ENCODE data around the gene CPNE6.
"Not testable (repeated sequence)": the region's sequence is repeated elsewhere in the genome, so short reads cannot be mapped to it uniquely, and the experiment has no call there.

Gene CPNE6

DNA sequence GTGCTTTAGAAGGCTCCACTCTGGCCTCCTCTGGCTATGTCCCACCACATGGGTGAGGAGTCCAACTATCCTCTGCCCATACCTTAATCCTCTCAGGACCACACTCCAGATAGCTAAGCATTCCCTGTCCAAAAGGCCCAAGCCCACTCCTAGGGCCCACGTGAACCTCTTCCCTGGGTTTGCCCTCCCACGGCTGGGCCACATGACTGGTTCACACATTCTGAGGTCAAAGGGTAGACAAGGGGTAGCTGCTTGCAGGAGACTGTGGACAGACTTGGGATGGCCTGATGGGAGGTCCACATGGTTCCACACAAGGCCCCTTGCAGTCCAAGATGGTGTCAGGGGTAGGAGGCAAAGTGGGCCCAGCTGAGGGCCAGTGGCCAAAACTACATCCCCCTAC, 16.7 kb downstream of the CPNE6 start:
- no peak for DNase-seq

GRCh38 chr14:24089890-24090289, 18.5 kb downstream of the CPNE6 start:
- DNase-seq, result no peak

DNA sequence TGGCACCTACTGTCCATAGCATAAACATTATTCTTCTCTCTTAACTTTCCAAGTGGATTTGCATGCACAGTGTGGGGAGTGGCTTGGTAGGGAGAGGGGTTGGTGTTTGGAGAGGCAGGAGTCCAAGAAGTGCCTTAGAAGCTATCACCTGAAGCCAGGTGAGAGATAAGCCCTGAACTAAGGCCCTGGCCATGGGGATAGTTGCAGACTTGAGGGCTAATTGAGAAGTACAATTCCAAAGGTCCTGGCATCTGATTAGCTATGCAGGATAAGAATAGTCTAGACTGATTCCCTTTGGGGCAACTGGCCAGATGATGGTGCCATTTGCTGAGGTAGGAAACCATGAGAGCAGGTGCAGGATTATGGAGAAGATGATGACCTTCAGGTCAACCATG, 20.7 kb downstream of the CPNE6 start:
- DNase-seq, result no peak

DNA sequence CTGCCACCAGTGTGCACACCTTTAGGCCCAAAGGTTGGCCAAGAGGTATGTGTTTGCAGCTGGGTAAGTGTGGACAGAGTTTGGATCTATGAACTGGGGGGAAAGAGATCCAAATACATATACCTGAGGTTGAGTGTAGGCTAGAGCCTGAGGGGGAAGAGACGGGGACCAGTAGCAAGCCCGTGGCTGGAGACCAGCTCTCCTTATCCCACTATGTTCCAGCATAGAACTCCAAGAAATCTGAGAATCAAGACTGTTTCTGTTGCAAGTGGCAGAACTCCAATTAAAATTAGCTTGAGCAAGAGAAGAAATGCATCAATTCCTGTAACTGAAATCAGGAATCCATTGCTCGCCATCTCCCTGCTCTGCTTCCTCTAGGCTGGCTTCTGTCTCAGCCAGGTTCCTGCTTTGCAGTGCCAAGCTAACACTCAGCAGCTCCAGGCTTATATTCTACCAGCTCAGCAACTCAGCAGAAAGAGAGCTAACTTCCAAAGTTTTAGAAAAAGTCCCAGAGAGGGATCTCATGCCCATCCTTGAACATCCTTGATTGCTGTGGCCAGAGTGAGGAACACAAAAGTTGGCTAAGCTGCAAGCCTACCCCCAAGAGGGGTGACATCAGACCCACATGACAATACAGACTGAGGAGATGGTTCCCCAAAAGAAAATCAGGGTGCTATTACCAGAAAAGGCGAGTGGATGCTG, 21.3 kb downstream of the CPNE6 start:
- DNase-seq, result no peak

GRCh38 chr14:24093207-24093900, 22.0 kb downstream of the CPNE6 start:
- no peak for DNase-seq

DNA sequence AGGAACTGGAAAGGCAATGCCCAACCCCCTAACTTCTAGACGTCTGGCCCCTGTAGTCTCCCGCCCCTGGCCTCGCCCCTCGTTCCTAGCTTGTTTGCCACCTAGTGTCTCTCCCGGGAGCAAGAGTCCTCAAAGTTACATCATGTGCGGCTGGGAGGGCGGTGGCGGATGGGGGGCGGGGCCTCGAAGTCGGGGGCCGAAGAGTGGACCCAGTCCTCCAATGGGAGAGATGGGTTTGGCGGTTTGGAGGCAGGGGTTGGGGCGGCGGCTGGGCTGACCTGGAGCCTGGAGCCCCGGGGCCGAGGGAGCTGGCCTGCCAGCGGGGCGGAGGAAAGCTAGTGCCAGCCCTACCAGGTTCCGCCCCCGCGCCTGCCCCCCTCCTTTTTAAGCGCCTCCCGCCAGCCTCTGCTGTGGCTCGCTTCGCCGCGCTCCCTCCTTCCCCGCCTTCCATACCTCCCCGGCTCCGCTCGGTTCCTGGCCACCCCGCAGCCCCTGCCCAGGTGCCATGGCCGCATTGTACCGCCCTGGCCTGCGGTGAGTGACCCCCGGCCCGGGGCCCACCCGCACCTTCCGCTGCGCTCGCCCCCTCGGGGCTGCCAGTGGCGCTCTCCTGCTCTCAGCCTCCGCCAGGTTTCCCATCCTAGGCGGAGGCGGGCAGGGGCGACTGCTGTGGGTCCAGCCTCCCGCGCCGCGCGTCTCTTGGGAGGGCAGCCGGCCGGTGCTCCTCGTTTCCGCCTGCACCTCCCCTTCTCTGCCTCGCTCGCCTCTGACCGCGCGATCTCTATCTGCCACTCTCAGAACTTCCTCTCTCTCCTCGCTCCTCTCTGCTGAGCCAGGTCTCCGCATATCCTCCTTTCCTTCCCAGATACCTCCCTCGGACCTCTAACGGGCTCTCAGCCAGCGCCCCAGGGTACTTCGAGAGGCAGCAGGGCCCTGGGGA, 22.8 kb downstream of the CPNE6 start, which contains the start of gene PCK2:
Gene PCK2 (plus strand): TSS at position 411 of the 940 bp plus-strand sequence. CDS start 95 bp downstream, at position 506.
- peak; percentile 82 to 90 for DNase-seq

DNA sequence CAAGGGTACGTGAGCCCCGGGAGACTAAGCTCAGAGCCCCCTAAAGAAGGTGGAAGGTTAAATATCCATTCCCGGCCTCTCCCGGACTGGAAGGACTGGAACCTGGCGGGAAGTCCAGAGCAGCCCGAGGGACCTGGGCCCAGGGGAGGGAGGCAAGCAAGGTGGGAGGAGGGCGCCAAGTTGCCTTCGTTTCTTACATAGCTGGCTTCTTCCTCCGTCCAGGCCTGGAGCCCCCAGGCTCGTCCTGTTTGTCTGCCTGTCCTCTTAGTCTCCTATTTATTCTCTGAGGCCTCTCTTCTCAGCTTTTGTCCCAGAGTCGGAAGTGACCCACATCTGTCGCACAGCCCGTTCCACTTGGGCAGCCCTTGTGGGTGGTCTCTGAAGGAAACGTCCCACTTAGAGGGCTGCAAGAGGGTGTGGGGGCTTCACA, 23.5 kb downstream of the CPNE6 start:
- no peak for DNase-seq

GRCh38 chr14:24095271-24096068, 24.1 kb downstream of the CPNE6 start:
- DNase-seq, result peak; percentile 49 to 59

GRCh38 chr14:24096545-24097181, 25.3 kb downstream of the CPNE6 start:
- no peak for DNase-seq

DNA sequence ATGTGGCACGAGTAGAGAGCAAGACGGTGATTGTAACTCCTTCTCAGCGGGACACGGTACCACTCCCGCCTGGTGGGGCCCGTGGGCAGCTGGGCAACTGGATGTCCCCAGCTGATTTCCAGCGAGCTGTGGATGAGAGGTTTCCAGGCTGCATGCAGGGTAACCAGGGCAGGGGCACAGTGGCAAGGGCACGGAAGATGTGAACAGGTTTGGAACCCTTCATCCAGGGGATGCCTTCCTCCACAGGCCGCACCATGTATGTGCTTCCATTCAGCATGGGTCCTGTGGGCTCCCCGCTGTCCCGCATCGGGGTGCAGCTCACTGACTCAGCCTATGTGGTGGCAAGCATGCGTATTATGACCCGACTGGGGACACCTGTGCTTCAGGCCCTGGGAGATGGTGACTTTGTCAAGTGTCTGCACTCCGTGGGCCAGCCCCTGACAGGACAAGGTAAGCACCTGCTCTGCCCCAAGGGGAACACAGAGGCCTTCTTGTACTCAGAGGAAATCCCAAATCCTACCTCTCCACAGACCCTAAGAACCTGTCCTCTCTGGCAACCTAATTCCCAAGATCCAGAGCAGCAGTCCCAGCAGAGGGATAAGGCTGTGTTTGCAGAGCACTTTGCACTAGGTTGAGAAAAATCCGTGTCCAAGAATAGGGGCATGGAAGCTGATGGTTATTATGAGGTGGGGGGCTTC, 27.0 kb downstream of the CPNE6 start:
- no peak for DNase-seq

DNA sequence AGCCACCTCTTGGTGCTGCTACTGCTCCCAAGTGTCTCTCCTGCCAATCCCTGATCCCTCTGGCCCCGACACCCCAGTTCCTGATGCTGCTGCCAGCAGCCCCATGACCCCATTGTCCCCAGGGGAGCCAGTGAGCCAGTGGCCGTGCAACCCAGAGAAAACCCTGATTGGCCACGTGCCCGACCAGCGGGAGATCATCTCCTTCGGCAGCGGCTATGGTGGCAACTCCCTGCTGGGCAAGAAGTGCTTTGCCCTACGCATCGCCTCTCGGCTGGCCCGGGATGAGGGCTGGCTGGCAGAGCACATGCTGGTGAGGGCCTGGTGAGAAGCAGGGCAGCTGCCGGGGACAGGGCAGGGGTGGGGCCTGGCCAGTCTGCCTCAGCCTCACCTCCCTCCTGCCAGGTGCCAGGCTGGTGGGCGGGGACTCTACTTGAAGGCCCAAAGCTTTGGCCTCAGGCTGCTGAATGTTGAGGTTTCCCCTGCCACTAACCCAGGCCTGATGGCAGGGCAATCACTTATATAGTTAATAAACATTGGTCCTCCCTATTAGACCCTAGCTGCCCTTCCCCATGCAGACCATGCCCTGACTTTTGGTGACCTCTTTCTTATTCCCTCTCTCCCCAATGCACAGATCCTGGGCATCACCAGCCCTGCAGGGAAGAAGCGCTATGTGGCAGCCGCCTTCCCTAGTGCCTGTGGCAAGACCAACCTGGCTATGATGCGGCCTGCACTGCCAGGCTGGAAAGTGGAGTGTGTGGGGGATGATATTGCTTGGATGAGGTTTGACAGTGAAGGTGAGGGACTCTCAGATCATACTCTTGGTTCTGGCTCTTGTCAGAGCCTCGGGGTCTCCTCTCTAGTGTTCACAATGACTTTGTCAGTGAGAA, 27.8 kb downstream of the CPNE6 start:
- no peak for DNase-seq

DNA sequence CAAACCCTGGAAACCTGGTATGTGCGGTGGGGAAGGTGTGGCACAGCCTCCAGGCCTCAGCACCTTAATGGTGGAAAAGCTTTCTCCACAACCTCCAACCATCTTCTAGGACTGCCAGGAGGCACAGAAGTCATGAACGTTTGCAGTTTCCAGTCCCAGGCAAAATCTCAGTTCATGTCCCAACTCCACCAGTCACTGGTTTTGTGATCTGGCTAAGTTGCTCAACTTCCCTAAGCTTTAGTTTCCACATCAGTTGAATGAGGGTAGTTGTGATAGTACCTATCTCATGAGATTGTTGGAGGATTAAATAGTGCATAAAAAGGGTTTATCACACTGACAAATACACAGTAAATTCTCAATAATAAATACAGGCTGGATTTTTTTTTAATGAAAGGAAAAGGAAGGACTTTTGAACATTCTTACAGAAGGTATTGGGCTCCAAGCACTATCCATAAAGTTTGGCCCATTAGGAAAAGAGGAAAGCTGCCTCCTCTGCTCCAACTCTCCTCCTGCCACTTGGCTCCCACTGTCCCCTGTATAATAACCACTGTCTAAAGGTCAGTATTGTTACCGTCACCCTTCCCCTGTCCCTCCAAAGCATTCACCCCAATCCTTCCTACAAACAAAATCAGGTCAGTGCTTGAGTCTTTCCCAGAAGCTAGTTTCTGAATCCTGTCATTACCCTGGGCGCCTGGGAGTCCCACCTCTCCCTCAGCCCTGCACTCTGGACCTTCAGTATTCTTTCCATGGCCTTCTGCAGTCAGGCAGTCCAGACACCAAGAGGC, 29.0 kb downstream of the CPNE6 start:
- no peak for DNase-seq

DNA sequence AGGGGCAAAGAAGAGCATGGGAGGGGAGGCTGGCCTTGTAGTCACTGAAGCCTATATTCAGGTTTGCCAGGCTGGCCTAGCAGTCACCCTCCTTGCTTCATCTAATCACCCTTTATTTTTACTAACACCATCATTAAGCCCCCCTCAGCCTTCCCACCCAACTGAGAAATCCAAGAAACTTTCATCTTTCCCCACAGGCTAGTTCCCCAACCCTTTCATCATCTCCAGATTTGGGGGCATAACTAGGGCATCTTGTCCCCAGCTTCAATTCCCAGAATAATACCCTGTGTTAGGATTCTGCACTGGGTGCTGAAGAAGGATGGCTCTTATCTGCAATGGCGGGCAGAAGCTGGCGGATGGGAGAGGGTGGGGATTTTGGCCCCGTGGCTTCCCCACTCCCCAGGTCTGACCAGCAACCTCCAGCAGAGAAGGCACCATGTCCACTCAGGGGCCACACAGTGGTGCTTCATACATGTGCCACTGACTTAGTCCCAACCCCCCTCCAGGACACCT, 29.7 kb downstream of the CPNE6 start:
- no peak for DNase-seq

- no peak for DNase-seq
Measured at GRCh38 chr14:24102357-24103048, 31.1 kb downstream of the CPNE6 start.

DNA sequence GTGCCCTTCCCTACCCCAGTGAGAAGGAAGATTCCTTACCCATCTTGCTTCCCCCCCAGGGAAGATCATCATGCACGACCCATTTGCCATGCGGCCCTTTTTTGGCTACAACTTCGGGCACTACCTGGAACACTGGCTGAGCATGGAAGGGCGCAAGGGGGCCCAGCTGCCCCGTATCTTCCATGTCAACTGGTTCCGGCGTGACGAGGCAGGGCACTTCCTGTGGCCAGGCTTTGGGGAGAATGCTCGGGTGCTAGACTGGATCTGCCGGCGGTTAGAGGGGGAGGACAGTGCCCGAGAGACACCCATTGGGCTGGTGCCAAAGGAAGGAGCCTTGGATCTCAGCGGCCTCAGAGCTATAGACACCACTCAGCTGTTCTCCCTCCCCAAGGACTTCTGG, 32.1 kb downstream of the CPNE6 start:
- no peak for DNase-seq

- DNase-seq, result not testable (repeated sequence)
Measured at GRCh38 chr14:24105609-24106239, 34.4 kb downstream of the CPNE6 start.

DNA sequence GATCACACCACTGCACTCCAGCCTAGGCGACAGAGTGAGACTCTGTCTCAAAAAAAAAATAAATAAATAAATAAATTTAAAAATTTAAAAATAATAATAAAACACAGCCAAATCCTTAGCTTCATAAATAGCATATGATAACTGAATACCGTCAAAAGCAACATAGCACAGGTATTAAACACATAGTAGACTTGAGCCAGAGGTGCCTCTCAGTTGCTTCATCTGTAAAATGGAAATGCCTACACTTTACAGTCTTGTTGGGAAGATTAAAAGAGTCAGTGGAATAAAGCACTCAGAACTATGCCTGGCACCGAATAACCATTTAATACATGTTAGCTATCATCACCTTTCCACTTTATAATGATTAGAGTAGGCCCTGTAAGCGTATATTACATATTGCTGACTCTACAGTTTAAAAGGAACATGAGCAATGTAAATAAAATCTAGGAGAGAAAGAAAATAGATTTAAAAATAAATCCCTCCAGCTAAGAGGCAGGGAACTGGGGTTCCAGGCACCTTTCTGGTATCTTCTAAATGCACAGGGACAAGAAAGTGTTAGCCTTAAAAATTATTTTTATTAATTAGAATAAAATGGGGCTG, 35.4 kb downstream of the CPNE6 start:
- DNase-seq, result no peak

Measured in stimulated activated CD4-positive, alpha-beta T cell treated with anti-CD3 and anti-CD28 coated beads, Interleukin-4, amount 100 ng/mL, for 4 hours (primary cell).